Karpas-422 (cell line): ENCODE measurements around the gene SLC16A7. TPM values are rescaled to one million over a fixed set of nuclear protein-coding genes. Genes with fewer than 3 reads are reported as not detected.

Experiments
- DNase-seq: peaks from one replicate; pipeline ENCODE4 v3.0.0-alpha.2; 2015
- H2AFZ ChIP-seq: fragments of 200-600 bp; sonication (generic); 2 replicates; pipeline ENCODE4 v1.6.1; 2014; ENCODE audit warnings: antibody characterized with exemption, low read length, mixed read lengths
- H3K27ac ChIP-seq: fragments of 200-600 bp; sonication (generic); 2 replicates; pipeline ENCODE4 v1.5.1; 2014; ENCODE audit warnings: mild to moderate bottlenecking, low read length, moderate library complexity
- H3K27me3 ChIP-seq: fragments of 200-600 bp; sonication (generic); 2 replicates; pipeline ENCODE4 v1.6.1; 2014; ENCODE audit warnings: low read length, mixed read lengths
- H3K36me3 ChIP-seq: fragments of 200-600 bp; sonication (generic); 2 replicates; pipeline ENCODE4 v1.6.1; 2014; ENCODE audit warnings: low read length, mixed read lengths; ENCODE audit not compliant: insufficient read depth
- H3K4me1 ChIP-seq: fragments of 200-600 bp; sonication (generic); 2 replicates; pipeline ENCODE4 v1.6.1; 2014; ENCODE audit warnings: mild to moderate bottlenecking, low read length, mixed read lengths
- H3K4me2 ChIP-seq: fragments of 200-600 bp; sonication (generic); 2 replicates; pipeline ENCODE4 v1.6.1; 2014; ENCODE audit warnings: low read length, low read depth, mild to moderate bottlenecking; ENCODE audit not compliant: poor library complexity, severe bottlenecking
- H3K4me3 ChIP-seq: fragments of 200-600 bp; sonication (generic); 2 replicates; pipeline ENCODE4 v1.5.1; 2014; ENCODE audit warnings: mild to moderate bottlenecking, antibody characterized with exemption, low read length, mixed read lengths
- H3K79me2 ChIP-seq: fragments of 200-600 bp; sonication (generic); 2 replicates; pipeline ENCODE4 v1.6.1; 2014; ENCODE audit warnings: mild to moderate bottlenecking, low read length, mixed read lengths
- H3K9ac ChIP-seq: fragments of 200-600 bp; sonication (generic); 2 replicates; pipeline ENCODE4 v1.6.0; 2014; ENCODE audit warnings: low read length
- H3K9me2 ChIP-seq: fragments of 200-600 bp; sonication (generic), shearing (Covaris generic); replicated peaks from 2 replicates; pipeline ENCODE4 v1.6.0; 2014; ENCODE audit warnings: mild to moderate bottlenecking, low read length, moderate library complexity; ENCODE audit not compliant: insufficient read depth
- H3K9me3 ChIP-seq: fragments of 300-700, 200-600 bp; sonication (generic); 2 replicates; pipeline ENCODE4 v1.6.1; 2014; ENCODE audit warnings: low read length, mixed read lengths
- H4K20me1 ChIP-seq: fragments of 200-600 bp; sonication (generic); 2 replicates; pipeline ENCODE4 v1.6.1; 2014; ENCODE audit warnings: mild to moderate bottlenecking, antibody characterized with exemption, low read length, low read depth; ENCODE audit not compliant: insufficient read depth
- total RNA-seq: library from RNA; depleted of rRNA; stranded (reverse); fragments of >200 nt; shearing (Covaris generic); gene quantifications from 2 replicates; pipeline ENCODE4 v1.2.3, GENCODE V29; 2014; ENCODE audit warnings: low replicate concordance

Gene SLC16A7
- total RNA-seq, 1 experiment from 2014 or later = 63.6 TPM

DNA sequence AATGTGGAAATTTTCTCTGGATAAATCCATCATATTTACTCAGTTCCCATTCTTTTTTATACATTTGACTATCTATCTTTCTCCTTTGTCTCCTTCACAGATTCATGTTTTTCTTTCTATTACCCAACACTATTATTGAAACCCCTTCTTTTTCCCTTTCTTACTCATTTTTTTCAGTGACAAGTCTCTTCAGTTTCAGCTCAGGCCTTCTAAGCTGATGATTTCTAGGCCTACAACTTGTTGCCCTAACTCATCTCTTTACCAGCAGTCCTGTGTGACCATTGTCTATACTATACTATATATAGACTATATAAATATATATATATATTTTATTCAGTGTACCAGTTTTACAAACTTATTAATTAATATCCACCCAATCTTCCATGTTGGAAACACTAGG lies 31.8 kb downstream of the SLC16A7 start:
- no peaks in the 10 kb centered on the region for H3K27me3 ChIP-seq
- H3K9me3 ChIP-seq = no peaks in the 10 kb centered on the region
- peaks cover 97% of the 10 kb centered on the region for H3K79me2 ChIP-seq
- no peaks in the 10 kb centered on the region for H4K20me1 ChIP-seq
- no peak overlapping the region for H3K9ac ChIP-seq
- H3K4me1 ChIP-seq = peaks cover 12% of the 10 kb centered on the region
- H3K36me3 ChIP-seq = peaks cover 10% of the 10 kb centered on the region
- no peak overlapping the region for H3K4me2 ChIP-seq
- no peaks in the 10 kb centered on the region for H3K9me2 ChIP-seq
- H3K27ac ChIP-seq = no peak overlapping the region
- no peak overlapping the region for H3K4me3 ChIP-seq
- H2AFZ ChIP-seq = no peak overlapping the region
- no peak for DNase-seq

DNA sequence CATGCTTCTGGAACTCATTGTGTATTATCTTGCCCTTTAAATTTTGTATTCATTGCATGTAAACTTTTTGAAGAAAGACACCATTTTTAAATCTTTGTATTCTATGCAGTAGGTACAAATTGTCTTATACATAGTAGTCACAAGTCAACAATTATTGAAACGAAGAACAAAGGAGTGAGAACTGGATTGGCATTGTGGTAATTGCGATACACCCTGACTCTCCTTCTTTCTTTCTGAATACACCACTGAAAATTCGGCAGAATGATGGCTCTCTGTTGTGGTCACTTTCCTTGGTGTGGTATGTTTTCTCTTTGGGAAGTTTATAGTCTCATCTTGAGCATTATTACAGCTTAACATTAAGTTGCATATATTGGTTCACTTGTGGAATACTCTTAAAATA lies 34.1 kb downstream of the SLC16A7 start:
- H3K4me2 ChIP-seq = no peak overlapping the region
- H3K27ac ChIP-seq = no peak overlapping the region
- no peak for DNase-seq
- no peaks in the 10 kb centered on the region for H4K20me1 ChIP-seq
- no peak overlapping the region for H3K4me3 ChIP-seq
- peaks cover 10% of the 10 kb centered on the region for H3K36me3 ChIP-seq
- H2AFZ ChIP-seq = no peak overlapping the region
- no peaks in the 10 kb centered on the region for H3K27me3 ChIP-seq
- H3K9me2 ChIP-seq = no peaks in the 10 kb centered on the region
- peaks cover 3% of the 10 kb centered on the region for H3K4me1 ChIP-seq
- H3K79me2 ChIP-seq = peaks cover 98% of the 10 kb centered on the region
- H3K9ac ChIP-seq = no peak overlapping the region
- no peaks in the 10 kb centered on the region for H3K9me3 ChIP-seq

DNA sequence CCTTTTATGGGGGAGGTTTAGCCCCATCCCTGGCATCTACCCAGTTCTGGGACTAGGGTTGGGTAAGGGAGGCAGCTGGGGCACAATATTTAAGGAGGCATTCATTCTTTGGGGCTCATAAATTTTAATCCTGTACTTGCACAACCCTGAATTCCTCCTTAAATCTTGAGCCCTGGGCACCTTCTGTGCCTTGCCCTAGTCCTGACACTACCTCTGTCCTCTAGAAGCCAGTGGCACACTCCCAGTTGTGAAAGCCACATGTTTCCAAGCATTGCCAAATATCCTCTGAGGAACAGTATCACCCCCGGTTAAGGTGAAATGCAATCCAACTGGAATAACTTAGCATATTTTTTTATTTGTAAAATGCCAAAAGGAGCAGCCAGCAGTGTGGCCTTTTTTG lies 36.6 kb downstream of the SLC16A7 start:
- no peaks in the 10 kb centered on the region for H3K9me2 ChIP-seq
- peaks cover 99% of the 10 kb centered on the region for H3K79me2 ChIP-seq
- no peak overlapping the region for H3K4me2 ChIP-seq
- DNase-seq = no peak
- peaks cover 7% of the 10 kb centered on the region; the same call in 1 of the 2 replicates for H3K36me3 ChIP-seq
- H3K4me1 ChIP-seq = peaks cover 12% of the 10 kb centered on the region
- no peak overlapping the region for H3K9ac ChIP-seq
- no peak overlapping the region for H3K27ac ChIP-seq
- no peaks in the 10 kb centered on the region for H4K20me1 ChIP-seq
- H3K4me3 ChIP-seq = no peak overlapping the region
- no peaks in the 10 kb centered on the region for H3K9me3 ChIP-seq
- no peaks in the 10 kb centered on the region for H3K27me3 ChIP-seq
- no peak overlapping the region for H2AFZ ChIP-seq

DNA sequence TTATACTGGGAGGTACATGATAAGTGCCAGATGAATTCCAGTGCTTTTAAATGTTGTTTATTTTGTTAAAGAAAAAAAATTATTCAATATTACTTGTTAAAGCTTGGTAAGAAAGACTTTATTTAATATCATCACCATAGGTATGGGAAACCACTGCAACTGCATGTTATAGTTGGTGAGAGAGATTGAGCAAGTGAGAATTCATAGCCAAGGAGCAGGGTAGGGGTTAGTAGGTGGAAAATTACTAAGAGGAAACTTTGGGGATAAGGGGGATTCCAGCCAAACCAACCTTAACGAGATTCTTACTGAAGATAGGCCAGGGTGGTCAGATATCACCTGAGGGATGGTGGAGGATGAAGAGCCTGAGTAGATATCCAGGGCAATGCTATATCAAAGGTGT lies 38.4 kb downstream of the SLC16A7 start:
- DNase-seq = no peak
- peaks cover 100% of the 10 kb centered on the region for H3K79me2 ChIP-seq
- H3K4me1 ChIP-seq = peaks cover 18% of the 10 kb centered on the region

DNA sequence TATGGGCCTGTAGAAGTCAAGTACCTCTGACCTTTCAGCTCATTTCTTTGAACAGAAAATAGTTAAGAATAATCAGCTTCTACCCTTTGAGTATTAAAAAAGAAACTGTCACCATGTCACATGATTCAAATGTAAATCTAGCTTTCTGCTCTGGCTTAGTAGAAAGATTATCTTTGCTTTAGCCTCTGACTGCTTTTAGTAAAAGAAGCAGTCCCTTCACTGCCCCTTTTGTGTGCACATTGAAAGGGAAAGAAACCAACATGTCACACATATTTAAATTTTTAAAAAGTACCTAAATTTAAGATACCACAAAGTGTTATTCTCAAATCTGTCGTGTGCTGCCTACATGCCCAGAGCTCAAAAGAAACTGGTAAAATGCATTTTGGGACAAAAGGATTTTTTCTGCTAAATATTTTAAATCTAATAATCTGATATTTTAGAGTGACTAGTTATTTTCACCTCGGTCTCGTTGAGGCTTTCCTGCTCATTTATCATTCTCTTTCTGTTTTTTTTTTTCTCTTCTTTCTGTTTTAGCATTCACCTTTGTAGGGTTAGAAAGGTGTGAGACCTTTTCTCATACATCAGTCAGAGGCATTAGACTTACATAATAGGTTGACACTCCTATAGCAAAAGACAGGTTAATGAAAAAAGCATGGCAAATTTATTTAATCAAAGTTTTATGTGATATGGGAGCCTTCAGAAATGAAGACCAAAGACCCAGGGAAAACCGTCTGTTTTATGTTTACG lies 41.3 kb downstream of the SLC16A7 start:
- Histone ChIP-seq H3K9me2 (no peaks in the 10 kb centered on the region), H3K4me1 (peaks cover 18% of the 10 kb centered on the region), H3K4me2 (peak overlapping the region; percentile 16), H3K4me3 (no peak overlapping the region), H3K36me3 (peaks cover 5% of the 10 kb centered on the region), H4K20me1 (no peaks in the 10 kb centered on the region), H3K9ac (no peak overlapping the region), H3K79me2 (peaks cover 97% of the 10 kb centered on the region), H3K27ac (peak overlapping the region; percentile 41), H3K9me3 (peaks cover 1% of the 10 kb centered on the region; the same call in 1 of the 2 replicates), H3K27me3 (no peaks in the 10 kb centered on the region), H2AFZ (no peak overlapping the region)
- peak; percentile 52 for DNase-seq

More for the DNA sequence above, 38.4 kb downstream of the SLC16A7 start:
- Histone ChIP-seq H3K4me3 (no peak overlapping the region), H4K20me1 (no peaks in the 10 kb centered on the region), H3K36me3 (no peaks in the 10 kb centered on the region), H3K9ac (no peak overlapping the region), H2AFZ (no peak overlapping the region), H3K9me2 (no peaks in the 10 kb centered on the region), H3K27ac (no peak overlapping the region), H3K27me3 (no peaks in the 10 kb centered on the region), H3K4me2 (no peak overlapping the region), H3K9me3 (no peaks in the 10 kb centered on the region)

DNA sequence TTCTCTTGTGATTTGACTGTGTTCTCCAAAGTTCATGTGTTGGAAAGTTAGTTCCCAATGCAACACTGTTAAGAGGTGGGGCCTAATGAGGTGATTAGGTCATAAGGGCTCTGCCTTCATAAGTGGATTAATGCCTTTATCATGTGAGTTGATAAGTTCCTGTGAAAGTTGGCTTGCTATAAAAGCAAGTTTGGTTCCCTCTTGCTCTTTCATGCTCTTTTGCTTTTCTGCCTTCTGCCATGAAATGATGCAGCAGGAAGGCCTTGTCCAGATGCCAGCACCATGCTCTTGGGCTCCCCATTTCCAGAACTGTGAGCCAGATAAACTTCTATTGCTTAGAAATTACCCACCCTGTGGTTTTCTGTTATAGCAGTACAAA lies 41.9 kb downstream of the SLC16A7 start:
- H3K9me2 ChIP-seq = no peaks in the 10 kb centered on the region
- no peak overlapping the region for H3K9ac ChIP-seq
- H3K79me2 ChIP-seq = peaks cover 97% of the 10 kb centered on the region
- H3K4me3 ChIP-seq = no peak overlapping the region
- H2AFZ ChIP-seq = no peak overlapping the region
- no peaks in the 10 kb centered on the region for H4K20me1 ChIP-seq
- H3K9me3 ChIP-seq = peaks cover 7% of the 10 kb centered on the region; the same call in 1 of the 2 replicates
- no peak overlapping the region for H3K4me2 ChIP-seq
- H3K4me1 ChIP-seq = peaks cover 18% of the 10 kb centered on the region
- no peaks in the 10 kb centered on the region for H3K27me3 ChIP-seq
- H3K36me3 ChIP-seq = peaks cover 10% of the 10 kb centered on the region
- H3K27ac ChIP-seq = no peak overlapping the region
- no peak for DNase-seq

DNA sequence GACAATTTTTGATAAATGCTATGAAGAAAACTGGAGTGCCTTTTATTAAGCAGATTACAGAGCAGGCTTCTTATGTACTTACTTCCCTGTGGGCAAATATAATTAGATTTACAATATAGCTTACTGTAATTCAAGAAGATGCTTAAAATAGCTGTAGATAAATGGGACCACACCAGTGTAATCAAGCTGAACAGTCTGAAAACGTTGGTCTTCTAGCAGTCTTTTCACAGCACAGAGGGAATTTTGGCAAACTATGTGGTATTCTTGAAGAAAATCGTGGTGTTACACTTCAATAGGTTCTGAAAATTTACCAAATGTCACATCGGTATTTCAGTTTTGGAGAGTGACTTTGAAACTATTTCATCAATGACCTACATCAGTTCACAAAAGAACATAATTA lies 47.7 kb downstream of the SLC16A7 start:
- no peak overlapping the region for H3K4me2 ChIP-seq
- H4K20me1 ChIP-seq = no peaks in the 10 kb centered on the region
- peaks cover 14% of the 10 kb centered on the region for H3K9me3 ChIP-seq
- no peak overlapping the region for H2AFZ ChIP-seq
- H3K4me1 ChIP-seq = no peaks in the 10 kb centered on the region
- no peaks in the 10 kb centered on the region for H3K9me2 ChIP-seq
- peaks cover 80% of the 10 kb centered on the region for H3K79me2 ChIP-seq
- H3K36me3 ChIP-seq = peaks cover 29% of the 10 kb centered on the region
- H3K27ac ChIP-seq = no peak overlapping the region
- no peak for DNase-seq
- H3K27me3 ChIP-seq = no peaks in the 10 kb centered on the region
- no peak overlapping the region for H3K4me3 ChIP-seq
- H3K9ac ChIP-seq = no peak overlapping the region

DNA sequence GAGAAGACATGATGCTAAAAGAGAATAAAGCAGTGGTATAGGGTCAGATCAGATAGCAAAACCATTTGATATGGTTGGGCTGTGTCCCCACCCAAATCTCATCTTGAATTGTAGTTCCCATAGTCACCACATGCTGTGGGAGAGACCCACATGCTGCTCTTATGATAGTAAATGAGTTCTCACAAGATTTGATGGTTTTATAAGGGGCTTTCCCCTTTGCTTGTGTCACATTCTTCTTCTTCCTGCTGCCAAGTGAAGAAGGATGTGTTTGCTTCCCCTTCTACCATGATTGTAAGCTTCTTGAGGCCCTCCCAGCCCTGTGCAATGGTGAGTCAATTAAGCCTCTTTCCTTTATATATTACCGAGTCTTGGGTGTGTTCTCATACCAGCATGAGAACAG lies 49.4 kb downstream of the SLC16A7 start:
- Histone ChIP-seq H2AFZ (no peak overlapping the region), H3K9ac (no peak overlapping the region), H3K79me2 (peaks cover 76% of the 10 kb centered on the region), H4K20me1 (no peaks in the 10 kb centered on the region), H3K36me3 (peaks cover 29% of the 10 kb centered on the region), H3K4me3 (no peak overlapping the region), H3K27me3 (no peaks in the 10 kb centered on the region), H3K4me1 (peaks cover 1% of the 10 kb centered on the region; the same call in 1 of the 2 replicates), H3K9me3 (peaks cover 14% of the 10 kb centered on the region), H3K4me2 (no peak overlapping the region), H3K9me2 (no peaks in the 10 kb centered on the region), H3K27ac (no peak overlapping the region)
- DNase-seq = no peak
